ENCODE measurements around the gene UPK2. TPM values are rescaled to one million over a fixed set of nuclear protein-coding genes. Genes with fewer than 3 reads are reported as not detected.

UPK2 gene
- total and polyA plus RNA-seq, 2 of the 13 experiments (the other 11 are each of a cell fraction or from before 2014, with no cell fraction given) = not detected

- TF ChIP-seq MXD3 (CRISPR knock-in tag; IDR thresholded peaks at IDR 0.05) (peak; percentile 60; the same call in 1 of the 2 replicates), NKX3-1 (CRISPR knock-in tag; IDR thresholded peaks at IDR 0.05) (no peak), NFYC (CRISPR knock-in tag; IDR thresholded peaks at IDR 0.05) (peak; percentile 30; the same call in 1 of the 2 replicates), SAP130 (CRISPR knock-in tag; IDR thresholded peaks at IDR 0.05; ENCODE audit: low read depth) (peak; percentile 56; the same call in 1 of the 2 replicates), CEBPB (IDR thresholded peaks at IDR 0.05; ENCODE audit: borderline replicate concordance, low read depth, low read length) (no peak), TRIM24 (CRISPR knock-in tag; IDR thresholded peaks at IDR 0.05) (no peak), ZNF260 (CRISPR knock-in tag; IDR thresholded peaks at IDR 0.05; ENCODE audit: borderline replicate concordance, low read depth) (no peak), RELA (CRISPR knock-in tag; IDR thresholded peaks at IDR 0.05) (no peak; the same call in 1 of the 2 replicates), PHF5A (CRISPR knock-in tag; IDR thresholded peaks at IDR 0.05; ENCODE audit: low read depth, unreplicated experiment) (peak; percentile 51), HMG20B (CRISPR knock-in tag; conservative IDR thresholded peaks at IDR 0.05) (0 out of 2 replicates have a peak, but pooled peaks have one; percentile 27), TSC22D2 (CRISPR knock-in tag; IDR thresholded peaks at IDR 0.05; ENCODE audit: borderline replicate concordance) (peak; percentile 74; the same call in 1 of the 2 replicates), TCF7L2 (IDR thresholded peaks at IDR 0.05; ENCODE audit: low read depth, low read length) (no peak), ZNF274 (CRISPR knock-in tag; IDR thresholded peaks at IDR 0.05) (0 out of 2 replicates have a peak, but pooled peaks have one; percentile 47), ZNF501 (CRISPR knock-in tag; IDR thresholded peaks at IDR 0.05) (peak; percentile 26; the same call in 1 of the 2 replicates), ZNF335 (CRISPR knock-in tag; IDR thresholded peaks at IDR 0.05) (peak; percentile 72; the same call in 1 of the 2 replicates), AKNA (CRISPR knock-in tag; IDR thresholded peaks at IDR 0.05; ENCODE audit: borderline replicate concordance) (no peak), NCOA1 (CRISPR knock-in tag; IDR thresholded peaks at IDR 0.05) (0 out of 2 replicates have a peak, but pooled peaks have one; percentile 79), MAX (IDR thresholded peaks at IDR 0.05) (peak; percentile 40; the same call in 1 of the 2 replicates), ELF4 (CRISPR knock-in tag; IDR thresholded peaks at IDR 0.05; ENCODE audit: borderline replicate concordance) (no peak), GTF3A (CRISPR knock-in tag; conservative IDR thresholded peaks at IDR 0.05) (no peak), REL (CRISPR knock-in tag; conservative IDR thresholded peaks at IDR 0.05) (no peak), KDM3A (CRISPR knock-in tag; IDR thresholded peaks at IDR 0.05; ENCODE audit: low read depth) (peak; percentile 98), ELK4 (CRISPR knock-in tag; IDR thresholded peaks at IDR 0.05; ENCODE audit: borderline replicate concordance) (no peak), ZBTB7B (CRISPR knock-in tag; IDR thresholded peaks at IDR 0.05) (no peak)
Observed at GRCh38 chr11:118907051-118908042, 48.8 kb upstream of the UPK2 start (continued).

Measured in HepG2 (cell line).